Measurements from ENCODE around the gene ANKRD44.

- no peak for TF ChIP-seq CTCF (conservative IDR thresholded peaks at IDR 0.05 in 1 of 2, IDR thresholded peaks at IDR 0.05 in 1 of 2; ENCODE audit: extremely low read depth in 1 of 2, insufficient read depth in 1 of 2, low read depth in 1 of 2, low read length in 2 of 2)
- TF ChIP-seq EZH2 (IDR thresholded peaks at IDR 0.05; ENCODE audit: borderline replicate concordance, low read length), result no peak
Observed at GRCh38 chr2:197086500-197086899, 224.1 kb downstream of the ANKRD44 start.

Data from mammary epithelial cell (primary cell).